ENCODE measurements around the gene SEMA4D.
A peak's percentile ranks its signal among the peaks of the same experiment; 100 is the strongest.

Gene SEMA4D

GRCh38 chr9:89434636-89435035 lies 63.3 kb downstream of the SEMA4D start:
- DNase-seq (ENCODE audit: low read depth in 1 of 2, low spot score in 1 of 2) = no peak

- DNase-seq (ENCODE audit: low read depth in 1 of 2, low spot score in 1 of 2) = no peak
These were observed 64.1 kb downstream of the SEMA4D start for GRCh38 chr9:89433826-89434225.

- no peak for DNase-seq (ENCODE audit: low read depth in 1 of 2, low spot score in 1 of 2)
These were observed 64.9 kb downstream of the SEMA4D start for GRCh38 chr9:89432986-89433530.

GRCh38 chr9:89431930-89432725 lies 65.8 kb downstream of the SEMA4D start:
- DNase-seq (ENCODE audit: low read depth in 1 of 2, low spot score in 1 of 2) = no peak

GRCh38 chr9:89430995-89431394 lies 66.9 kb downstream of the SEMA4D start:
- no peak for DNase-seq (ENCODE audit: low read depth in 1 of 2, low spot score in 1 of 2)

- no peak for DNase-seq (ENCODE audit: low read depth in 1 of 2, low spot score in 1 of 2)
These were observed 68.7 kb downstream of the SEMA4D start for GRCh38 chr9:89428901-89429890.

- no peak for DNase-seq (ENCODE audit: low read depth in 1 of 2, low spot score in 1 of 2)
These were observed 69.6 kb downstream of the SEMA4D start for GRCh38 chr9:89428222-89428761.

GRCh38 chr9:89427621-89428221 lies 70.2 kb downstream of the SEMA4D start:
- peak; percentile 45 to 66 for DNase-seq (ENCODE audit: low read depth in 1 of 2, low spot score in 1 of 2)

GRCh38 chr9:89426384-89426961 lies 71.4 kb downstream of the SEMA4D start:
- DNase-seq (ENCODE audit: low read depth in 1 of 2, low spot score in 1 of 2) = no peak

- no peak for DNase-seq (ENCODE audit: low read depth in 1 of 2, low spot score in 1 of 2)
These were observed 72.0 kb downstream of the SEMA4D start for GRCh38 chr9:89425921-89426383.

GRCh38 chr9:89425024-89425805 lies 72.7 kb downstream of the SEMA4D start:
- no peak for DNase-seq (ENCODE audit: low read depth in 1 of 2, low spot score in 1 of 2)

- DNase-seq (ENCODE audit: low read depth in 1 of 2, low spot score in 1 of 2) = peak in 1 of 2 donors; percentile 44
These were observed 75.5 kb downstream of the SEMA4D start for GRCh38 chr9:89422151-89422975.

GRCh38 chr9:89421595-89421994 lies 76.3 kb downstream of the SEMA4D start:
- peak in 1 of 2 donors; percentile 47 for DNase-seq (ENCODE audit: low read depth in 1 of 2, low spot score in 1 of 2)

GRCh38 chr9:89420397-89421178 lies 77.3 kb downstream of the SEMA4D start:
- DNase-seq (ENCODE audit: low read depth in 1 of 2, low spot score in 1 of 2) = no peak

- no peak for DNase-seq (ENCODE audit: low read depth in 1 of 2, low spot score in 1 of 2)
These were observed 77.9 kb downstream of the SEMA4D start for GRCh38 chr9:89419978-89420394.

- DNase-seq (ENCODE audit: low read depth in 1 of 2, low spot score in 1 of 2) = peak; percentile 47 to 50
These were observed 78.9 kb downstream of the SEMA4D start for GRCh38 chr9:89418882-89419640.

- DNase-seq (ENCODE audit: low read depth in 1 of 2, low spot score in 1 of 2) = no peak
These were observed 79.5 kb downstream of the SEMA4D start for GRCh38 chr9:89418474-89418845.

All from stimulated activated CD4-positive, alpha-beta T cell treated with anti-CD3 and anti-CD28 coated beads, Interleukin-15, amount 100 ng/mL, for 1 hour (primary cell).